GM19328 (cell line): ENCODE data around the gene SMIM28.
A peak's percentile ranks its signal among the peaks of the same experiment; 100 is the strongest.

Source experiments
- ATAC-seq: cut with Tn5 transposase; IDR thresholded peaks from one replicate; pipeline ENCODE4 v1.9.1; 2021; ENCODE audit warnings: mild to moderate bottlenecking, moderate library complexity; ENCODE audit not compliant: unreplicated experiment

Gene SMIM28

GRCh38 chr6:138372711-138373463 lies 4.8 kb upstream of the SMIM28 start:
- no peak for ATAC-seq

GRCh38 chr6:138374230-138374629 lies 3.5 kb upstream of the SMIM28 start:
- ATAC-seq, result no peak

GRCh38 chr6:138374815-138375214 lies 2.9 kb upstream of the SMIM28 start:
- ATAC-seq, result no peak

GRCh38 chr6:138377042-138377441 lies 663 bp upstream of the SMIM28 start:
- no peak for ATAC-seq

- ATAC-seq, result no peak
These were observed 758 bp downstream of the SMIM28 start for GRCh38 chr6:138378463-138378862.

GRCh38 chr6:138382498-138383265 lies 5.0 kb downstream of the SMIM28 start:
- no peak for ATAC-seq

- ATAC-seq, result no peak
These were observed 6.1 kb downstream of the SMIM28 start for GRCh38 chr6:138383776-138384175.

GRCh38 chr6:138386897-138387296 lies 9.2 kb downstream of the SMIM28 start:
- ATAC-seq, result no peak

GRCh38 chr6:138387577-138388368 lies 10.1 kb downstream of the SMIM28 start:
- ATAC-seq, result no peak

GRCh38 chr6:138389551-138389950 lies 11.8 kb downstream of the SMIM28 start:
- no peak for ATAC-seq

- no peak for ATAC-seq
These were observed 16.4 kb downstream of the SMIM28 start for GRCh38 chr6:138393871-138394783.

- no peak for ATAC-seq
These were observed 19.0 kb downstream of the SMIM28 start for GRCh38 chr6:138396709-138397108.

- no peak for ATAC-seq
These were observed 19.7 kb downstream of the SMIM28 start for GRCh38 chr6:138397128-138398122.

- ATAC-seq, result no peak
These were observed 22.6 kb downstream of the SMIM28 start for GRCh38 chr6:138400326-138400725.

- ATAC-seq, result no peak
These were observed 24.5 kb downstream of the SMIM28 start for GRCh38 chr6:138401960-138402837.

- no peak for ATAC-seq
These were observed 25.1 kb downstream of the SMIM28 start for GRCh38 chr6:138402838-138403187.

GRCh38 chr6:138403324-138403800 lies 25.7 kb downstream of the SMIM28 start:
- peak; percentile 10 for ATAC-seq
